Measurements from ENCODE around the gene HTR4.

The HTR4 gene

DNA sequence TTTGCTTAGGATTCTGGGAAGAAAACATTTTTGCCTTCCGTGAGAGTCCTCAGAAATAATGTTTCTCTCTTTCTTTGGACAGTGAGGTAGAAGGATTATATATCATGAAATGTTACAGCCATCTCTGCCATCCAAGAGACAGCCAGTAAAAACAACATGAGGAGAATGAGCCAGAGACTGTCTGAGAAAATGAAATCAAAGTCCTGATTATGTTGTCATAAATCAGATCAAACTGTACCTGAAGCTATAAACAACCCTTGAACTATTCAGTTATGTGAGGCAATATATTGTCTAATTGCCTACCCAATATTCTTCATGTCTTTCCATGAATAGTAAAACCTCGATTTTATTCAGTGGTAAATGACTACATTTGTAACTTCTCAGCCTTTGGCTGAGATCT, 9.2 kb upstream of the HTR4 start:
- no peak for DNase-seq

- no peak for DNase-seq
Measured at GRCh38 chr5:148660346-148660660, 6.0 kb upstream of the HTR4 start.

GRCh38 chr5:148659641-148660345, 5.5 kb upstream of the HTR4 start:
- DNase-seq: no peak

- DNase-seq: no peak
Measured at GRCh38 chr5:148653291-148653835, 964 bp downstream of the HTR4 start.

GRCh38 chr5:148651528-148651927, 2.8 kb downstream of the HTR4 start:
- DNase-seq: no peak

- no peak for DNase-seq
Measured at GRCh38 chr5:148645527-148645926, 8.8 kb downstream of the HTR4 start.

DNA sequence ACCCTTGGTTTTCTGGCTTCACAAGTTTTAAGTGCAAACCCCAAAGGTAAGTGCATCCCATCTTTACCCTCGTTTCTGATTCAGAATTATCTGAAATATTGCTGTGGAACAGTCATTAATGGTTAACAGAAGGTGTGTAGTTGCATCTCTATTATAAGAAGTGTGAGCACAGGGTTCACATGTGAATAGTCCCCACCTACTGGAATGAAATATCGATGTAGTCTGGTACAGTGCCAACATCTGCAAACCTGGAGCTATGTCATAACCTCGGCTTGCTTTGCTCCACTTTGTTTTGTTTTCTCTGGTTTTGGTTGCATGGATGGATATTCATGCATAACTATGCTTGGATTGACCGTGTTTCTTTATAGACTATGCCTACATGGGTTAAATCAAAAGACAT, 12.6 kb downstream of the HTR4 start:
- DNase-seq: no peak

DNA sequence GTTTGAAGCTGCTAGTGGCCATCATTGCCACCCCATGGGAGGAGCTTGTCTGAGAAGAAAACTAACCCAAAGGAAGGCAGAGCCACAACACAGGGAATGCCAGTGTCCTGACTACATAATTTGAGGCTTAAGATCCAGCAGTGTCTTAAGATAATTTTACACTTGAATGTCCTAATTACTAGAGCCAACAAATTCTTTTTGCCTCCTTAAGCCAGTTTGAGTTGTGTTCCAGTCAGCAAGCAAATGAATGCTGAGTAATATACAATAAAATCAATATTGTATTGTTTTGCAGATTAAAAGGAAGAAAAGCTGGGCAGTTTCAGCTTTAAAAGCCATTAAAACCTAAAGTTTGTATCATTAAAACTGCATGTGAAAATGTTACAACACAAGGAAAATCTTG, 13.9 kb downstream of the HTR4 start:
- DNase-seq: no peak

DNA sequence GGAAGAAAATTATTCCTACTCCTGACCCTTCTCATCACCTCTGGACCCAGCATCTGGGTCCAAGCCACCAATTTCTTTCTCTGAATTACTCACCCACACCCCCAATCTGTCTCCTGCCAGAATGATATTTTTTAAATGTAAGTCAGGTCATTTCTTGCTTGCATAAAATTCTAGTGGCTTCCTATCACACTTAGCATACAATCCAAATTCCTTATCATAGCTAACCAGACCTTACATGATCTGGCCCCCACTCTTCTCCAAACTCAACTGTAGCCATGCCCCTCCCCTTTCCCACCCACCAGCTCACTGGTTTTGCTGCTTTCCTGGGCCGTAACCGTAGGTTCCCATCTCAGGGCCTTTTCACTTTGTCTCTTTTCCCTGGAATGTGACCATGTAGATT, 15.2 kb downstream of the HTR4 start:
- no peak for DNase-seq

DNA sequence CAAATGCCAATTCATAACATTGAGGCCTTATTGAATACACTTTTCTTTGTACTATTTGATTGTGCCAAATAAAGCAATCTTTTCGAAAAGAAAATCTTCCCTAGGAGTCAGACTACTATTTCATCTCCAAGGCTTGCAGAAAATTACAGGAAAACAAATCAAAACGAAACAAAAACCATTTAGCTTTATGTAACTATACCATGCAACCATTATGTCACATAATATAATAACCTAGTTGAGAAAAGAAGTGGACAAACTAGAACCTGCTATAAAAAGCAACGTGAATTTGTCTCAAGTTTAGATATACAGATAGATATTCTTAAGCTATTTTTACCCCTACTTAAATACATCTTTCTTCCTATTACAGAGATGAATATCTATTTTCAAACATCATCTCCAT, 18.0 kb downstream of the HTR4 start:
- no peak for DNase-seq

GRCh38 chr5:148635321-148636083, 18.8 kb downstream of the HTR4 start:
- DNase-seq: no peak

DNA sequence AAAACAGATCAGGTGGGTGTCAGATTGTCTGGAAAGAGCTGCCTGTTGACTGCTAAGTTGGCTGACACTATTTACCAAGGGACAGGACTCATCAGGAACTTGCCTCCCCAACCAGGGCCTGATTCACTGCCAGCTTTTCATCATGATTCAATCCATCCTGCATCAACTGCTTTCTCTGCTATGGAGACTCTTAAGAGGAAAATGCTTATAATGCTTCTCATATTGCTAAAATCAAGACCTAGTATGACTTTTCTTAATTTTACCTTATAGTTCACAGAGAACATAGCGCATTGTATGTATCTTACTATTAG, 21.3 kb downstream of the HTR4 start:
- DNase-seq: no peak

GRCh38 chr5:148632255-148633066, 21.9 kb downstream of the HTR4 start:
- DNase-seq: no peak

DNA sequence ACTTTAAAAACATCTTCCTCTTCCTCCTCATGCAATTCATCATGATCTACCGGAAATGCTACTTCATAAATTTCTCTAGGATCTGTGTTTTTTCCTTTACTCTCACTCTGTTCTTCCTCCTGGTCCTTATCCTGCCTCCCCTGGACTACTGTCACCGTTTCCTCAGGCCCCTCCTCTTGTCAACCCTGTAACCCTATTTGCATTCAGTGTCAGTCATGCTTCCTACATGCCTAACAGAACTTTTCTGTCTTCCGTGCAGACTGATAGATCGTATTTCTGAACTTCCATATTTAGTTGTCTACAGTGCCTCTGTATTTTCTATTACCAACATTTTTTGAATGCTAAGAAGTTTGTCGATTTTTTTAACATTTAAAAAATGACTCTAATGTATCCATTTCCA, 27.3 kb downstream of the HTR4 start:
- DNase-seq: no peak

- no peak for DNase-seq
Measured at GRCh38 chr5:148626081-148626613, 28.2 kb downstream of the HTR4 start.

DNA sequence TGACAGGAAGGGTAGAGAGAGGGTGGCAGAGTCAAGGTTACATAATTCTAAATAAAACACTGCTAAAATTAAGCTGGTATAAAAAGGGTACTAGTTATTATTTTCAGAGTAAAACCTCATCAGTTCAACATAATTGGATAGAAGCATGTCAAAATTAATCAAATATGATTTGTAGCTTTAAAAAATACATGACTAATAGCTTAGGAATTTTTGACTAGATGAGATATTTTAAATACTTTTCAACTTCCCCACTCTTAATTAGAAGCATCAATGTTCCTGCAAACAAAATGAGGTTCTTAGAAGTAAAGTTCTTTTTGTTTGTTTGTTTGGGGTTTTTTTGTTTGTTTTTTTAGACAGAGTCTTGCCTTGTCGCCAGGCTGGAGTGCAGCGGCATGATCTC, 29.1 kb downstream of the HTR4 start:
- no peak for DNase-seq

DNA sequence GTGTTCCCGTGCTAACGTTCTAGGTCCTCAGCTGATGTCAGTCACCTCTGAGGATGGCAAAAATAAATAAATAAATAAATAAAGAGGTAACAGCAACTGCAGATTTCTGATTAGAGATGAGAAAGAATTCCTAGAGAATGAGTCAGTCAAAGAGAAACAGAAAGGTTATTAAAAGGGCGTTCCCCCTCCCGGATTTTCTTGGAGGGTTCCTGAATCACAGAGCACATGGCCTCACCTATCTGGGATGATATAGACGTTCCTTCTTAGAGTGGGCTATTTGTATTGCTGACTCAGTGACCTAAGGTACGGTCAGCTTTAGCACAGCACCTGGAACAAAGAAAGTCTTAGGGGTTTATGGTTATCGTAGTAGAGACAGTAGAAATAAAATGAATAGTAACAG, 30.6 kb downstream of the HTR4 start:
- no peak for DNase-seq

GRCh38 chr5:148623101-148623500, 31.2 kb downstream of the HTR4 start:
- no peak for DNase-seq

DNA sequence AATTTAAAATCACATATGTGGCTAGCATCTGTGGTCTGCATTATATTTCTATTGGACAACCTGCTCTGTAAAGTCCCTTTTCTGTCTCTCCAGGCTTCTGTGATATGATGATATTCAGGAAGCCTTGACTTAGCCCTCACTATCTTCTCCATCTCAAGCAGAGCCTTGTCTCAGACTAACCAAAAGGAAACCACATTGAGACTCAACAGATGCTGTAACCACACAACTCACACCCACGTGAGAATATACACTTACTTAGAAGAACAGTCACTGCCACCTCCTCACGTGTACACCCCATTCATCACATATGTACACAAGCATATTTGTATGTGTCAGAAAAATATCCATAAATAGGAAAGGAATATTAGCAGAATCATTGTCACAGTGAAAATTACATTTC, 33.6 kb downstream of the HTR4 start:
- no peak for DNase-seq

- no peak for DNase-seq
Measured at GRCh38 chr5:148620091-148620490, 34.2 kb downstream of the HTR4 start.

DNA sequence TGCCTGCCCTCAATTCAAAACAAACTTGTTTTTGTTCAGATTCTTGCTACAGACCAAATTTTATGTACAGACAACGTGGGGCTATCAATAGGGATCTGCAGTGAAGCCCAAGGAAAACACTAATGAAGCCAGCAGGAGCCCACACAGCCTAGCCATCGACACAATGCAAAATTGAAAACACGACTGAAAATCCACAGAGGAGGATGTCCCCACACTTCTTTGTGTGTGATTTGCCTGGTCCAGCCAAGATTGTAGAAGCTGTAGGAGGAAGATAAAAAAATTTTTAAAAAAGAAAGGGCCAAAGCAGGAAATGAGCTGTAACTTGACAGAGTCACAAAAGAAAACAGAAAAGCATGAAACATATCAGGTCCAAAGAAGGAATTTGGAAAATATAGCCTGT, 34.8 kb downstream of the HTR4 start:
- DNase-seq: no peak

- DNase-seq: no peak
Measured at GRCh38 chr5:148615644-148616275, 38.6 kb downstream of the HTR4 start.

DNA sequence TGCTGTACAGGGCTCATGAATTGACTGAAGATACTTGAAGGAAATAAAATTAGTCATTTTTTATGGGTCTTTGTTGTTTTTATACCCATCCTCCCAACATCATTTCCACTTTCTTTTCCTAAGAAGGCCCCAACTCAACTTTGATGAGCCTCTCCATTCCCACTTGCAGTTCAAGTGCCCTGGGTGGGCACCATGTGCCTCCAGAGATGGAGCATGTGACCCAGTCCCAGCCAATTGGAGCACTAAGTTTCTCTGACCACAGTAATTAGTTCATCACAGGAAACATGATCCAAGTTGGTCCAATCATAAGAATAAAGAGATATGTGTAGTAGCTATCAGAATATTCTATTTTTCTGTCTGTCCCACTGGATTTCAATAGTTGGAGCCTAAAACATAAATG, 46.9 kb downstream of the HTR4 start:
- DNase-seq: no peak
